Measurements from ENCODE around the gene KRT15.

KRT15 gene

GRCh38 chr17:41505809-41506767 lies 12.6 kb downstream of the KRT15 start:
- no peak for TF ChIP-seq CTCF (IDR thresholded peaks at IDR 0.05; ENCODE audit: poor library complexity, severe bottlenecking)

GRCh38 chr17:41505007-41505808 lies 13.5 kb downstream of the KRT15 start, which contains the start of gene KRT13:
KRT13 (minus strand) TSS chr17:41505612; CDS start chr17:41505550, 62 bp downstream.
- no peaks in the 10 kb centered on the region for H3K36me3 ChIP-seq (ENCODE audit: low read depth)
- no peaks in the 10 kb centered on the region for H3K27me3 ChIP-seq (ENCODE audit: insufficient read depth, poor library complexity, severe bottlenecking)
- H3K4me1 ChIP-seq (ENCODE audit: insufficient read depth, poor library complexity, severe bottlenecking) = peaks cover 25% of the 10 kb centered on the region
- H3K27ac ChIP-seq (ENCODE audit: poor library complexity, severe bottlenecking) = no peak within 1 kb of the TSS
- DNase-seq (ENCODE audit: low spot score) (no peak), ATAC-seq (ENCODE audit: low read depth) (no peak)
- H3K4me3 ChIP-seq (ENCODE audit: severe bottlenecking) = no peak within 1 kb of the TSS
- no peak for TF ChIP-seq CTCF (IDR thresholded peaks at IDR 0.05; ENCODE audit: poor library complexity, severe bottlenecking)
- no peaks in the 10 kb centered on the region for H3K9me3 ChIP-seq (ENCODE audit: severe bottlenecking)

More at GRCh38 chr17:41505809-41506767, 12.6 kb downstream of the KRT15 start:
- H3K9me3 ChIP-seq (ENCODE audit: severe bottlenecking) = no peaks in the 10 kb centered on the region
- no peak for DNase-seq (ENCODE audit: low spot score)
- no peaks in the 10 kb centered on the region for H3K27me3 ChIP-seq (ENCODE audit: insufficient read depth, poor library complexity, severe bottlenecking)
- H3K27ac ChIP-seq (ENCODE audit: poor library complexity, severe bottlenecking) = peak overlapping the region; percentile 25
- H3K4me3 ChIP-seq (ENCODE audit: severe bottlenecking) = no peak overlapping the region
- H3K4me1 ChIP-seq (ENCODE audit: insufficient read depth, poor library complexity, severe bottlenecking) = peaks cover 19% of the 10 kb centered on the region
- no peaks in the 10 kb centered on the region for H3K36me3 ChIP-seq (ENCODE audit: low read depth)
- ATAC-seq (ENCODE audit: low read depth) = no peak

GRCh38 chr17:41504246-41504977 lies 14.3 kb downstream of the KRT15 start:
- Histone ChIP-seq H3K4me1 (ENCODE audit: insufficient read depth, poor library complexity, severe bottlenecking) (peaks cover 33% of the 10 kb centered on the region), H3K27me3 (ENCODE audit: insufficient read depth, poor library complexity, severe bottlenecking) (no peaks in the 10 kb centered on the region), H3K4me3 (ENCODE audit: severe bottlenecking) (no peak overlapping the region), H3K36me3 (ENCODE audit: low read depth) (no peaks in the 10 kb centered on the region), H3K27ac (ENCODE audit: poor library complexity, severe bottlenecking) (no peak overlapping the region), H3K9me3 (ENCODE audit: severe bottlenecking) (no peaks in the 10 kb centered on the region)
- TF ChIP-seq CTCF (IDR thresholded peaks at IDR 0.05; ENCODE audit: poor library complexity, severe bottlenecking) = no peak
- DNase-seq (ENCODE audit: low spot score) (no peak), ATAC-seq (ENCODE audit: low read depth) (no peak)

- DNase-seq (ENCODE audit: low spot score) (no peak), ATAC-seq (ENCODE audit: low read depth) (no peak)
- Histone ChIP-seq H3K27me3 (ENCODE audit: insufficient read depth, poor library complexity, severe bottlenecking) (no peaks in the 10 kb centered on the region), H3K27ac (ENCODE audit: poor library complexity, severe bottlenecking) (no peak overlapping the region), H3K4me1 (ENCODE audit: insufficient read depth, poor library complexity, severe bottlenecking) (peaks cover 39% of the 10 kb centered on the region), H3K9me3 (ENCODE audit: severe bottlenecking) (no peaks in the 10 kb centered on the region), H3K36me3 (ENCODE audit: low read depth) (no peaks in the 10 kb centered on the region), H3K4me3 (ENCODE audit: severe bottlenecking) (no peak overlapping the region)
- TF ChIP-seq CTCF (IDR thresholded peaks at IDR 0.05; ENCODE audit: poor library complexity, severe bottlenecking) = no peak
Measured at GRCh38 chr17:41503202-41503601, 15.5 kb downstream of the KRT15 start.

Measured in RWPE2 (cell line).